Neural progenitor cell (in vitro differentiated cells): ENCODE data around the gene PHLPP1. TPM values are rescaled to one million over a fixed set of nuclear protein-coding genes. Genes with fewer than 3 reads are reported as not detected.
A peak's percentile ranks its signal among the peaks of the same experiment; 100 is the strongest.

Experiments
- DNase-seq: peaks from one replicate; pipeline ENCODE4 v3.0.0-alpha.2; 2016; ENCODE audit warnings: low spot score
- H2AFZ ChIP-seq: fragments of 200-600 bp; sonication (generic); replicated peaks from 2 replicates; pipeline ENCODE4 v1.6.1; 2016; ENCODE audit warnings: antibody characterized with exemption
- H3F3A ChIP-seq: fragments of 200-600 bp; sonication (generic); 2 replicates; pipeline ENCODE4 v1.6.1; 2016; ENCODE audit warnings: antibody characterized with exemption, low read depth
- H3K27ac ChIP-seq: fragments of 200-600 bp; sonication (generic); 2 replicates; pipeline ENCODE4 v1.5.1; 2016; ENCODE audit warnings: mild to moderate bottlenecking
- H3K27me3 ChIP-seq: fragments of 200-600 bp; sonication (generic); 2 replicates; pipeline ENCODE4 v1.6.1; 2016; ENCODE audit warnings: mild to moderate bottlenecking, moderate library complexity
- H3K36me3 ChIP-seq: fragments of 200-600 bp; sonication (generic); 2 replicates; pipeline ENCODE4 v1.5.1; 2016
- H3K4me1 ChIP-seq: fragments of 200-600 bp; sonication (generic); 2 replicates; pipeline ENCODE4 v1.6.1; 2016; ENCODE audit warnings: mixed run types
- H3K4me2 ChIP-seq: fragments of 200-600 bp; sonication (generic); 2 replicates; pipeline ENCODE4 v1.6.1; 2016
- H3K4me3 ChIP-seq: fragments of 200-600 bp; sonication (generic); 2 replicates; pipeline ENCODE4 v1.5.1; 2016
- H3K79me2 ChIP-seq: fragments of 200-600 bp; sonication (generic); 2 replicates; pipeline ENCODE4 v1.6.1; 2016; ENCODE audit warnings: low read depth
- H3K9ac ChIP-seq: fragments of 200-600 bp; sonication (generic); 2 replicates; pipeline ENCODE4 v1.6.1; 2016
- H3K9me3 ChIP-seq: fragments of 200-600 bp; sonication (generic); 2 replicates; pipeline ENCODE4 v1.5.1; 2016; ENCODE audit warnings: low read depth
- H4K20me1 ChIP-seq: fragments of 200-600 bp; sonication (generic); 2 replicates; pipeline ENCODE4 v1.6.1; 2016; ENCODE audit warnings: low read depth
- H3K27ac Mint-ChIP-seq: 3 replicates; pipeline ENCODE4 v1.8.0; 2021; ENCODE audit warnings: mixed read lengths
- H3K27me3 Mint-ChIP-seq: 2 replicates; pipeline ENCODE4 v1.8.0; 2022; ENCODE audit warnings: low read depth, mild to moderate bottlenecking, inconsistent platforms, moderate library complexity, mixed read lengths; ENCODE audit not compliant: insufficient read depth
- H3K36me3 Mint-ChIP-seq: 3 replicates; pipeline ENCODE4 v1.8.0; 2021; ENCODE audit warnings: mixed read lengths
- H3K4me1 Mint-ChIP-seq: 3 replicates; pipeline ENCODE4 v1.8.0; 2021; ENCODE audit warnings: mixed read lengths
- H3K4me3 Mint-ChIP-seq: 3 replicates; pipeline ENCODE4 v1.8.0; 2021; ENCODE audit warnings: mild to moderate bottlenecking, moderate library complexity, mixed read lengths
- H3K9me3 Mint-ChIP-seq: 3 replicates; pipeline ENCODE4 v1.8.0; 2020; ENCODE audit warnings: mixed read lengths
- EZH2 ChIP-seq: fragments of 200-600 bp; sonication (generic); IDR thresholded peaks from 2 replicates; pipeline ENCODE4 v1.6.1; 2017; ENCODE audit warnings: antibody characterized with exemption, mild to moderate bottlenecking, moderate library complexity
- EZH2phosphoT487 ChIP-seq: fragments of 200-600 bp; sonication (generic); IDR thresholded peaks from 2 replicates; pipeline ENCODE4 v1.6.1; 2017; ENCODE audit warnings: antibody characterized with exemption
- total RNA-seq: library from RNA; depleted of rRNA; stranded (reverse); fragments of >200 nt; gene quantifications from 2 replicates; pipeline ENCODE4 v1.2.3, GENCODE V29; 2015; ENCODE audit warnings: low replicate concordance
- TF ChIP-seq, protein P1 (sequence below): fragments of 200-600 bp; sonication (generic); IDR thresholded peaks from 2 replicates; pipeline ENCODE4 v1.5.1; 2017; ENCODE audit warnings: antibody characterized with exemption, mild to moderate bottlenecking

Gene PHLPP1
- total RNA-seq, 1 donor from 2014 or later, result 20.8 TPM

DNA sequence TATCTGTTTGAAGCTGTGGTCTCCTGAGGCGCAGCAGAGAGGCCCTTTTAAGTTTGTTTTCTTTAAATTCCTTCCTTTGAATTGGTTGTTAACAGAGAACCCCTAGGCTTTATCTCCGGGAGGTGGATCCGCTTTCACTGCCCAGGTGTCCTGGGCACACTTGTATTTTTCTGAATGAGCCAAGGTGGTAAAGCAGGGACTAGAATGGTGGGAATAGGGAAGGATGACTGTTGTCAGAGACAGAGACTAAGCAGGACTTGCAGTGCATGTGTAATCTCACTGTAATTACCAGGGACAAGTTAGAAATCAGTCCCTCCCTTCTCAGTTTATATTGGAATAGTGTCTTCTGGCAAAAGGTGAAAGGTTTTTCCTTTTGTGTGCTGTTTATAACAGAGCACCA is 72.8 kb downstream of the PHLPP1 start:
- TF ChIP-seq, protein P1, sequence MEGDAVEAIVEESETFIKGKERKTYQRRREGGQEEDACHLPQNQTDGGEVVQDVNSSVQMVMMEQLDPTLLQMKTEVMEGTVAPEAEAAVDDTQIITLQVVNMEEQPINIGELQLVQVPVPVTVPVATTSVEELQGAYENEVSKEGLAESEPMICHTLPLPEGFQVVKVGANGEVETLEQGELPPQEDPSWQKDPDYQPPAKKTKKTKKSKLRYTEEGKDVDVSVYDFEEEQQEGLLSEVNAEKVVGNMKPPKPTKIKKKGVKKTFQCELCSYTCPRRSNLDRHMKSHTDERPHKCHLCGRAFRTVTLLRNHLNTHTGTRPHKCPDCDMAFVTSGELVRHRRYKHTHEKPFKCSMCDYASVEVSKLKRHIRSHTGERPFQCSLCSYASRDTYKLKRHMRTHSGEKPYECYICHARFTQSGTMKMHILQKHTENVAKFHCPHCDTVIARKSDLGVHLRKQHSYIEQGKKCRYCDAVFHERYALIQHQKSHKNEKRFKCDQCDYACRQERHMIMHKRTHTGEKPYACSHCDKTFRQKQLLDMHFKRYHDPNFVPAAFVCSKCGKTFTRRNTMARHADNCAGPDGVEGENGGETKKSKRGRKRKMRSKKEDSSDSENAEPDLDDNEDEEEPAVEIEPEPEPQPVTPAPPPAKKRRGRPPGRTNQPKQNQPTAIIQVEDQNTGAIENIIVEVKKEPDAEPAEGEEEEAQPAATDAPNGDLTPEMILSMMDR, result no peak
- TF ChIP-seq EZH2 (no peak), EZH2phosphoT487 (no peak)
- H3K4me2 ChIP-seq, result peak overlapping the region; percentile 59
- peak overlapping the region; percentile 40 for H3K27ac Mint-ChIP-seq
- H3K4me3 Mint-ChIP-seq, result no peak overlapping the region
- no peaks in the 10 kb centered on the region for H3K27me3 ChIP-seq
- no peak overlapping the region for H3K4me3 ChIP-seq
- peaks cover 24% of the 10 kb centered on the region for H3F3A ChIP-seq
- peak overlapping the region; percentile 44 for H3K27ac ChIP-seq
- H3K9ac ChIP-seq, result no peak overlapping the region
- peaks cover 73% of the 10 kb centered on the region for H3K4me1 ChIP-seq
- H3K36me3 Mint-ChIP-seq, result no peaks in the 10 kb centered on the region
- no peaks in the 10 kb centered on the region for H3K9me3 Mint-ChIP-seq
- peaks cover 67% of the 10 kb centered on the region for H3K4me1 Mint-ChIP-seq
- peaks cover 100% of the 10 kb centered on the region for H3K79me2 ChIP-seq
- H3K36me3 ChIP-seq, result no peaks in the 10 kb centered on the region
- no peaks in the 10 kb centered on the region for H3K27me3 Mint-ChIP-seq
- H4K20me1 ChIP-seq, result peaks cover 89% of the 10 kb centered on the region
- H2AFZ ChIP-seq, result no peak overlapping the region
- H3K9me3 ChIP-seq, result no peaks in the 10 kb centered on the region
- DNase-seq, result peak; percentile 35

- peaks cover 61% of the 10 kb centered on the region for H3K4me1 Mint-ChIP-seq
- Histone ChIP-seq H3K79me2 (peaks cover 100% of the 10 kb centered on the region), H3K9me3 (no peaks in the 10 kb centered on the region), H3K27me3 (no peaks in the 10 kb centered on the region), H3K9ac (no peak overlapping the region), H3K27ac (peak overlapping the region; percentile 44), H3K4me1 (peaks cover 70% of the 10 kb centered on the region), H3F3A (peaks cover 18% of the 10 kb centered on the region), H3K36me3 (no peaks in the 10 kb centered on the region), H4K20me1 (peaks cover 91% of the 10 kb centered on the region), H3K4me3 (no peak overlapping the region), H3K4me2 (peak overlapping the region; percentile 59), H2AFZ (no peak overlapping the region)
- H3K27me3 Mint-ChIP-seq, result no peaks in the 10 kb centered on the region
- no peak overlapping the region for H3K4me3 Mint-ChIP-seq
- no peaks in the 10 kb centered on the region for H3K9me3 Mint-ChIP-seq
- no peaks in the 10 kb centered on the region for H3K36me3 Mint-ChIP-seq
- TF ChIP-seq, protein P1, result no peak
- TF ChIP-seq EZH2phosphoT487 (no peak), EZH2 (no peak)
- DNase-seq, result no peak
- H3K27ac Mint-ChIP-seq, result no peak overlapping the region
These were observed 73.5 kb downstream of the PHLPP1 start for GRCh38 chr18:62788876-62789275.

DNA sequence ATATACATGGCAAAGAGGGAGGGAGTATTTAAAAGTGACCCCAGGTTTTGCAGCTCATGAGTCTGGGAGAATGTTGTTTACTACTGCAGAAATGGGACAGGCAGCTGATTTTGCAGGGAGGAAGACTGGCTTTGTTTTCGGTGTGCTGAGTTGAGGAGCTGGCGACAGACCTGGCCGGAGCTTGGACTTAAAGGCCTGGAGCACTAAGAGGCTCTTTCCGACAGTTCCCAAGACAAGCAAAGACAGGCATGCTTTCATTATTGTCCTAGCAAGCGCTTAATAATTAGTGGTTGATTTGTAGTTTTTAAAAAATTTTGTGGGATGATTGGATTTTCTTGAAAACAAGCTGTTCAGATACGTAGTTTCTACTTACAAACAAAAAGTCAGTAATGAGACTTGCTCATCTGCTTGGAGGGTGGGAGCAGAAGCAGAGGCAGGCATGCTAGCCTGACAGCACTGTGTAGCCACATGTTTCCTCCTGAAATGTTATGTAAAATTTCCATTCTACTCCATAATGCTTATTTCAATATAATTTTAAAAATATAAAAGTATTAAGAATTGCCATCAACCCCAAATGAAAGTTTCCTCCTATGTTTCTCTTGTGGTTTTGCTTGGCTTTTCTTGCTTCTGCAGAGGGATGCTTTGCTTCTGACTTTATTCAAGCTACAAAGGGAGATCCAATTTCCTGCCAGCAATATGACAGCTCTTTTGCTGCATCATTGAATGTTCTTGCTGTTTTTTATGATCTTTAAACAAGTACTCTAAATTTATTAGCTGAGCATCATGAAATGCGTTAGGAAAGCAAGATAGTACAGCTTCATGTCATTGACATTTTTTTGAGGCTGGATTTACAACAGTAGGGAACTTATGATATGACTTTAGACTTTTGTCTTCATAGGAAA is 75.8 kb downstream of the PHLPP1 start:
- Histone ChIP-seq H4K20me1 (peaks cover 85% of the 10 kb centered on the region), H3K79me2 (peaks cover 100% of the 10 kb centered on the region), H3K4me1 (peaks cover 63% of the 10 kb centered on the region), H3F3A (peaks cover 18% of the 10 kb centered on the region), H3K9me3 (no peaks in the 10 kb centered on the region), H3K36me3 (no peaks in the 10 kb centered on the region), H3K27me3 (no peaks in the 10 kb centered on the region), H3K9ac (no peak overlapping the region), H3K27ac (peak overlapping the region; percentile 32), H2AFZ (no peak overlapping the region), H3K4me3 (no peak overlapping the region), H3K4me2 (peak overlapping the region; percentile 43)
- no peaks in the 10 kb centered on the region for H3K27me3 Mint-ChIP-seq
- peaks cover 4% of the 10 kb centered on the region for H3K36me3 Mint-ChIP-seq
- peaks cover 3% of the 10 kb centered on the region for H3K9me3 Mint-ChIP-seq
- TF ChIP-seq, protein P1, result no peak
- TF ChIP-seq EZH2, result no peak
- no peak for TF ChIP-seq EZH2phosphoT487
- no peak overlapping the region for H3K4me3 Mint-ChIP-seq
- H3K27ac Mint-ChIP-seq, result peak overlapping the region; percentile 36
- H3K4me1 Mint-ChIP-seq, result peaks cover 48% of the 10 kb centered on the region
- no peak for DNase-seq
